Measurements from ENCODE around the gene CCSER2. TPM values are rescaled to one million over a fixed set of nuclear protein-coding genes. Genes with fewer than 3 reads are reported as not detected.

CCSER2 gene
- polyA plus RNA-seq, 3 donors = 7.4 to 23.3 (median 14.3) TPM

DNA sequence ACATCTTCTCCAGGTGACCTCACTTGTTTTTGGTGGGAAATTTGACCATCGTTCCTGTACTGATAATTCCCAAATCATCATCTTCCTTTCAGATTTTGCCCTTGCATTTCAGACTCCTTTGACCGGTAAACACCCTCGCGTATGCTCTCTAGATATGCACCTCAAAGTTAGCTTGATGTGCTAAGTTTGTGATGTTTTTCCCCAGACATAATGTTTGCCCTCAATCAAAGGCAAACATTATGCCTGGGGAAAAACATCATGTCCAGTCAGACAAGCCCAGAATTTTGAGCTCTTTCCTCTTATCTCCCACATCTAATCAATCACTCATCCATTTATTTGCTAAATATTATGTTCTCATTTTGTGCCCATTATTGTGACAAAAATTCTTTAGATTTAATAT lies 26.2 kb downstream of the CCSER2 start:
- Histone ChIP-seq H3K9ac (ENCODE audit: insufficient read depth, low read length, poor library complexity, severe bottlenecking) (no peak overlapping the region), H2AFZ (ENCODE audit: insufficient read depth, low read depth, low read length, poor library complexity, severe bottlenecking) (no peak overlapping the region), H4K20me1 (ENCODE audit: insufficient read depth, low read length) (peaks cover 40% of the 10 kb centered on the region), H3K36me3 (replicated peaks in 1 of 2; ENCODE audit: control insufficient read depth in 1 of 2, insufficient read depth in 2 of 2, low read length in 2 of 2) (no peaks in the 10 kb centered on the region), H3K79me2 (ENCODE audit: insufficient read depth, low read length) (no peaks in the 10 kb centered on the region), H3K4me2 (replicated peaks; ENCODE audit: extremely low read depth, low read length, poor library complexity, severe bottlenecking) (no peak overlapping the region), H3K27me3 (ENCODE audit: control insufficient read depth in 2 of 2, insufficient read depth in 2 of 2, low read length in 2 of 2) (no peaks in the 10 kb centered on the region), H3K4me1 (ENCODE audit: control insufficient read depth in 1 of 2, insufficient read depth in 2 of 2, low read length in 2 of 2) (no peaks in the 10 kb centered on the region), H3K27ac (ENCODE audit: low read depth in 1 of 2, low read length in 2 of 2) (no peak overlapping the region), H3K9me3 (replicated peaks in 1 of 2; ENCODE audit: control insufficient read depth in 1 of 2, insufficient read depth in 1 of 2, low read length in 2 of 2) (no peaks in the 10 kb centered on the region), H3K4me3 (replicated peaks in 1 of 3; ENCODE audit: low read depth in 2 of 3, low read length in 3 of 3) (no peak overlapping the region)
- Mint-ChIP-seq H3K9me3 (no peaks in the 10 kb centered on the region), H3K4me1 (no peaks in the 10 kb centered on the region), H3K36me3 (no peaks in the 10 kb centered on the region), H3K4me3 (no peak overlapping the region), H3K27me3 (ENCODE audit: low read depth in 3 of 3) (peaks cover 0 to 2% (median 0%) of the 10 kb centered on the region in 3 donors), H3K27ac (no peak overlapping the region)
- TF ChIP-seq, protein P1, sequence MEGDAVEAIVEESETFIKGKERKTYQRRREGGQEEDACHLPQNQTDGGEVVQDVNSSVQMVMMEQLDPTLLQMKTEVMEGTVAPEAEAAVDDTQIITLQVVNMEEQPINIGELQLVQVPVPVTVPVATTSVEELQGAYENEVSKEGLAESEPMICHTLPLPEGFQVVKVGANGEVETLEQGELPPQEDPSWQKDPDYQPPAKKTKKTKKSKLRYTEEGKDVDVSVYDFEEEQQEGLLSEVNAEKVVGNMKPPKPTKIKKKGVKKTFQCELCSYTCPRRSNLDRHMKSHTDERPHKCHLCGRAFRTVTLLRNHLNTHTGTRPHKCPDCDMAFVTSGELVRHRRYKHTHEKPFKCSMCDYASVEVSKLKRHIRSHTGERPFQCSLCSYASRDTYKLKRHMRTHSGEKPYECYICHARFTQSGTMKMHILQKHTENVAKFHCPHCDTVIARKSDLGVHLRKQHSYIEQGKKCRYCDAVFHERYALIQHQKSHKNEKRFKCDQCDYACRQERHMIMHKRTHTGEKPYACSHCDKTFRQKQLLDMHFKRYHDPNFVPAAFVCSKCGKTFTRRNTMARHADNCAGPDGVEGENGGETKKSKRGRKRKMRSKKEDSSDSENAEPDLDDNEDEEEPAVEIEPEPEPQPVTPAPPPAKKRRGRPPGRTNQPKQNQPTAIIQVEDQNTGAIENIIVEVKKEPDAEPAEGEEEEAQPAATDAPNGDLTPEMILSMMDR (IDR thresholded peaks at IDR 0.05) = no peak
- WGBS (ENCODE audit: insufficient coverage) = no CpG with 5 or more reads among the region's 4 CpGs
- intact Hi-C loops (cut with micrococcal nuclease) = no loop called here
- no peak for DNase-seq

DNA sequence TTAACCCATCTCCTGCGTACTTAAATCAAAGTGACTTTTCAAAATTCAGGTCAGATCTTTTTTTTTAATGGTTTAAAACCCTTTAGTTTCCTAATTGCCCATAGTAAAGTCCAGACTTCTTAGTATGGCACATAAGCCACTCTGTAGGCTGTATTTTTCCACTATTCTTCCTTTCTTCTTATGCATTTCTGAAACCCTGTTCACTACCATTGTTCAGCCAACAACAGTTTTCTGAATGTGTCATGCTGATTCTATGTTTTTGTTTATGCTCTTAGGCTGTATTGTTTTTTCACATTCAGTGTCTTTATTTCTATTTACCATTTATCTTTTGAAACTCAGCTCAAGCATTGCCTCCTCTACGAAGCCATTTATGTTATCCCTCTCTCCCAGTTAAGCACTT lies 26.7 kb downstream of the CCSER2 start:
- Histone ChIP-seq H3K36me3 (replicated peaks in 1 of 2; ENCODE audit: control insufficient read depth in 1 of 2, insufficient read depth in 2 of 2, low read length in 2 of 2) (no peaks in the 10 kb centered on the region), H3K4me2 (replicated peaks; ENCODE audit: extremely low read depth, low read length, poor library complexity, severe bottlenecking) (no peak overlapping the region), H3K4me1 (ENCODE audit: control insufficient read depth in 1 of 2, insufficient read depth in 2 of 2, low read length in 2 of 2) (no peaks in the 10 kb centered on the region), H3K9ac (ENCODE audit: insufficient read depth, low read length, poor library complexity, severe bottlenecking) (no peak overlapping the region), H3K4me3 (replicated peaks in 1 of 3; ENCODE audit: low read depth in 2 of 3, low read length in 3 of 3) (no peak overlapping the region), H3K27me3 (ENCODE audit: control insufficient read depth in 2 of 2, insufficient read depth in 2 of 2, low read length in 2 of 2) (no peaks in the 10 kb centered on the region), H4K20me1 (ENCODE audit: insufficient read depth, low read length) (peaks cover 40% of the 10 kb centered on the region), H2AFZ (ENCODE audit: insufficient read depth, low read depth, low read length, poor library complexity, severe bottlenecking) (no peak overlapping the region), H3K79me2 (ENCODE audit: insufficient read depth, low read length) (no peaks in the 10 kb centered on the region), H3K9me3 (replicated peaks in 1 of 2; ENCODE audit: control insufficient read depth in 1 of 2, insufficient read depth in 1 of 2, low read length in 2 of 2) (no peaks in the 10 kb centered on the region), H3K27ac (ENCODE audit: low read depth in 1 of 2, low read length in 2 of 2) (no peak overlapping the region)
- Mint-ChIP-seq H3K27me3 (ENCODE audit: low read depth in 3 of 3) (peaks cover 0 to 2% (median 0%) of the 10 kb centered on the region in 3 donors), H3K4me1 (no peaks in the 10 kb centered on the region), H3K36me3 (no peaks in the 10 kb centered on the region), H3K9me3 (no peaks in the 10 kb centered on the region), H3K27ac (no peak overlapping the region), H3K4me3 (no peak overlapping the region)
- no peak for DNase-seq
- WGBS (ENCODE audit: insufficient coverage) = 74% methylated on average over 2 of the region's 2 CpGs
- intact Hi-C loops (cut with micrococcal nuclease) = no loop called here
- TF ChIP-seq, protein P1 (IDR thresholded peaks at IDR 0.05) = no peak

Measured in CD14-positive monocyte (primary cell).